Muscle of back (tissue), 11 donors: ENCODE data around the gene WRAP73. TPM values are rescaled to one million over a fixed set of nuclear protein-coding genes. Genes with fewer than 3 reads are reported as not detected.

Experiments
- DNase-seq, 3 donors: peaks; one replicate each; pipeline versions ENCODE4 v3.0.0 to v3.0.0-alpha.2; 2013
- polyA plus RNA-seq, 10 donors: library from polyadenylated mRNA; unstranded; fragments of 120-200 nt; gene quantifications; one replicate each; pipeline ENCODE4 v1.2.1, GENCODE V29; 2013; ENCODE audit not compliant: insufficient read length in 10 of 10

WRAP73 gene
- polyA plus RNA-seq, 10 donors, result 10.1 to 12.3 (median 11.7) TPM

- DNase-seq, result no peak
Observed at GRCh38 chr1:3683197-3683596, 33.3 kb upstream of the WRAP73 start.

- no peak for DNase-seq
Observed at GRCh38 chr1:3681898-3682806, 32.2 kb upstream of the WRAP73 start.

GRCh38 chr1:3681231-3681897 is 31.5 kb upstream of the WRAP73 start:
- no peak for DNase-seq

DNA sequence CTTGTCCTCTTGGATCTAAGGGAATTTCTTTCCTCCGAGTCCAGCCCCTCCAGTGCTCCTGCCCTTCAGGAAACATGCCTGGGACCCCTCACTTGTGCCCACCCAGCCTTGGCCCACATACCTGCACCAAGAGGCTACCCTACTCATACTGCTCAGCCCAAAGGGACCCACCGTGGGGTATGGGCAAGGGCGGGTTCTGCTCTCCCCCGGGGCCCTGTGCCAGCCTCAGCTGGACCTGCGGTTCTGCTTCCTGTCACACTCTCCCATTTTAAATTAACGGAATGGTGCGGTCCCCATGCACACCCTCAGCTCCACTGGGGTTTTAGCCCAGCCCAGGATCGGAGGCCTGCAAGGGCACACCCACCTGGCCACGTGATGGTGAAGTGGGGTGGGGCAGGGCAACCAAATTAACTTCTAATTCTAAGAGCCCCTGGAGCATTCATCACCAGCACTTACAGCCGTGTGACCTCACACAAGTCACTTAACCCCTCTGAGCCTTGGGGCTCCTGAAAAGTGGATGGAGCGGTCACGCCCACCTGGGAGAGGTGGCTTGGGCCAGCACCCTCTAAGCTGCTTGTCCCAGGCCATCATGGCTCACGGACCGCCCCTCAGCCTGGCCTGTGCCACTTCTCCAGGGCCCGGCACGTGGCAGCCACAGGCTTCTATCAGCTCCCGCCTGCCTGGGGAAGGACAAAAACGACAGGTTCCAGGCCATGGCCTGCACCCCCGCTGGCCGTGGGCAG is 30.8 kb upstream of the WRAP73 start:
- no peak for DNase-seq

- no peak for DNase-seq
Observed at GRCh38 chr1:3679799-3680453, 30.0 kb upstream of the WRAP73 start.

- DNase-seq, result no peak
Observed at GRCh38 chr1:3679098-3679555, 29.2 kb upstream of the WRAP73 start.

GRCh38 chr1:3678361-3679097 is 28.6 kb upstream of the WRAP73 start:
- DNase-seq, result no peak

DNA sequence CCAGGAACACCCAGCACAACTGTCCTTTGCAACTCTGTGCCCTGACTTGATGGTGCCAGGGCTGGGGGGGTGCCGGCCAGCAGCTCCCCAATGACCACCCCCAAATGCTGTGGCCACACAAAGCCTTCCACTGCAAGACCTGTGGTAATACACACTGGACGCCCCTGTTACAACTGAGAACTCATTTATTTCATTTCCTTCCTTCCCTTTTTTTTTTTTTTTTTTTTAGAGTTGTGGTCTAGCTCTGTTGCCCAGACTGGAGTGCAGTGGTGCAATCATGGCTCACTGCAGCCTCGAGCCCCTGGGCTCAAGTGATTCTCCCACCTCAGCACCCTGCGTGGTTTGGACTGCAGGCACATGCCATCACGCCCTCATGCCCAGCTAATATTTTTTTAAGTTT is 27.6 kb upstream of the WRAP73 start:
- DNase-seq, result no peak

- no peak for DNase-seq
Observed at GRCh38 chr1:3676581-3677470, 26.9 kb upstream of the WRAP73 start.

GRCh38 chr1:3675436-3675835 is 25.5 kb upstream of the WRAP73 start:
- no peak for DNase-seq

GRCh38 chr1:3674100-3675094 is 24.5 kb upstream of the WRAP73 start:
- DNase-seq, result no peak

DNA sequence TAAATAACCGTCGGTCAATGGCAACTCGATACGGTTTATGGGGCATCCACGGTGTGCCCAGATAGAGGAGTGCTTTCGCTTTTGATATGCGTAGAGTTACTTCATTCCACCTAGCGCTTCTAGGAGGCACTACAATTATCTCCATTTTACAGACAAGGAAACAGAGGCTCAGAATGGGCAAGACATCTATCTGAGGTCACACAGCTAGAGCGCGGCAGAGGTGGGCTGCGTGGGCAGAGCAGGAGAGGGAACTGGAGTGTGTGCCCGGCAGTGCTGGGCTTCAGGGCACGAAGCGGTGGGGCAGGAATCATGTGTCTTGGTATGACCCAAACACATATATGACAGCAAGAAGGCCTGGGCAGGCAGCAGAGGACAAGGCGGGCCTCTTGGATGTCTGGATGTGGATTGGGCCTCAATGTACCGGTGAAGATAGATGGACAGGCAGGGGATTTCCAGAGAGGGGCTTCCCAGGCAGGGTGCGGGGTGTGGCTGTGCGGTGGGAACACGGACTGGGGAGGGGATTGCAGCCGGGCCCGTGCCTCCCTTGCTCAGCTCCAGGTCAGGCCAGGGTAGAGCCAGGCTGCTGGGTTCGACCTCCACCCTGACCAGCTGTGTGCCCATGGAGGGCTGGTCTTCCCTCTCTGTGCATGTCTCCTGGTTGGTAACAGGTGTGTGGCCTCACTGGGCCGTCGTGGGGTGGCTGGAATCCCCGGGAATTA is 23.6 kb upstream of the WRAP73 start:
- no peak for DNase-seq

GRCh38 chr1:3672971-3673361 is 23.1 kb upstream of the WRAP73 start:
- no peak for DNase-seq

- no peak for DNase-seq
Observed at GRCh38 chr1:3672231-3672970, 22.5 kb upstream of the WRAP73 start.

- DNase-seq, result no peak
Observed at GRCh38 chr1:3671371-3672180, 21.7 kb upstream of the WRAP73 start.

DNA sequence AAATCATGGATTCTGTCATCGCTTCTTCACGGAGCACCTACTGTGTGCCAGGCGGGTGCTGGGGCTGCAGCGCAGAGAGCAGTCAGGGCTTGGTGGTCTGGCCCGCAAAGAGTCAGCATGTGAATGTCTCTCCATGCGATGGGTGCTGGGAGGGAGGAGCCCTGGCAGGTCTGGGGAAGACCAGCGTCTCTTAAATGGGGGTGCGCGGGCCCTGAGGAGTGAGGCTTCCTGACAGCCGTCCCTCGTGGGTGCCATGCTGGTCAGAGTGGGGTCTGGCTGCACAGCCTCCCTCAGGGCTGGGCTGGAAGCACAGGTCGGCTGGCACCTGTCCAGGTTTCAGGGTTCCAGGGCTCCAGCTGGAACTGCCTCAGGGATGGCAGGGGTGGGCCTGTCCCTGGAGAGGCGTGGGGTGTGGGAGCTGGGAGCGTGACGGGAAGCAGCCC is 20.9 kb upstream of the WRAP73 start:
- DNase-seq, result no peak
